ENCODE data around the gene MARK3. TPM values are rescaled to one million over a fixed set of nuclear protein-coding genes. Genes with fewer than 3 reads are reported as not detected.

MARK3 gene
- total and polyA plus RNA-seq, 2 of the 13 experiments (the other 11 are each of a cell fraction or from before 2014, with no cell fraction given), result 47.7 to 56.6 TPM

GRCh38 chr14:103385152-103385928, at the start of gene MARK3 (continued):
- TF ChIP-seq FOXO4 (CRISPR knock-in tag; conservative IDR thresholded peaks at IDR 0.05), result no peak
- no peak; the same call in 1 of the 2 replicates for TF ChIP-seq SP4 (CRISPR knock-in tag; IDR thresholded peaks at IDR 0.05)
- TF ChIP-seq MTA3 (CRISPR knock-in tag; IDR thresholded peaks at IDR 0.05), result no peak
- TF ChIP-seq JDP2 (CRISPR knock-in tag; IDR thresholded peaks at IDR 0.05; ENCODE audit: borderline replicate concordance), result no peak
- TF ChIP-seq DDIT3 (CRISPR knock-in tag; IDR thresholded peaks at IDR 0.05), result no peak
- TF ChIP-seq PBX3 (CRISPR knock-in tag; IDR thresholded peaks at IDR 0.05; ENCODE audit: borderline replicate concordance), result no peak
- no peak for TF ChIP-seq ZNF660 (CRISPR knock-in tag; IDR thresholded peaks at IDR 0.05; ENCODE audit: borderline replicate concordance, low read depth)
- TF ChIP-seq RXRA (CRISPR knock-in tag; IDR thresholded peaks at IDR 0.05), result no peak
- TF ChIP-seq SP140L (CRISPR knock-in tag; IDR thresholded peaks at IDR 0.05; ENCODE audit: borderline replicate concordance), result no peak
- TF ChIP-seq FOXK2 (IDR thresholded peaks at IDR 0.05), result no peak
- no peak for TF ChIP-seq DMTF1 (CRISPR knock-in tag; IDR thresholded peaks at IDR 0.05)
- 0 out of 2 replicates have a peak, but pooled peaks have one; percentile 39 for TF ChIP-seq SAFB2 (CRISPR knock-in tag; IDR thresholded peaks at IDR 0.05; ENCODE audit: borderline replicate concordance, low read depth)
- no peak for TF ChIP-seq PRDM4 (CRISPR knock-in tag; IDR thresholded peaks at IDR 0.05; ENCODE audit: borderline replicate concordance)
- TF ChIP-seq ZNF598 (CRISPR knock-in tag; IDR thresholded peaks at IDR 0.05; ENCODE audit: borderline replicate concordance), result no peak
- TF ChIP-seq THAP9 (CRISPR knock-in tag; IDR thresholded peaks at IDR 0.05; ENCODE audit: borderline replicate concordance), result peak; percentile 90
- TF ChIP-seq CCAR2 (optimal IDR thresholded peaks at IDR 0.05; ENCODE audit: low read depth, low read length), result no peak
- peak; percentile 100 for TF ChIP-seq RFXAP (CRISPR knock-in tag; IDR thresholded peaks at IDR 0.05; ENCODE audit: borderline replicate concordance)
